K562 (cell line): ENCODE measurements around the gene ATP5F1C. TPM values are rescaled to one million over a fixed set of nuclear protein-coding genes. Genes with fewer than 3 reads are reported as not detected.
"Not testable (repeated sequence)": the region's sequence is repeated elsewhere in the genome, so short reads cannot be mapped to it uniquely, and the experiment has no call there.

Experiments used
- ATAC-seq: fragments of 200-7000 bp; cut with Tn5 transposase; 3 replicates; pipeline ENCODE4 v1.9.1; 2020; ENCODE audit warnings: moderate library complexity
- BruUV-seq: library from RNA; stranded (reverse); fragments of 400-500 nt; replicated peaks from 2 replicates; lab custom pipeline; 2021; lab: Mats Ljungman, UMichigan
- CTCF ChIA-PET: fragments of 300-600 bp; formaldehyde crosslinking; extraction: SDS; loops from one replicate; lab custom pipeline; 2021; ENCODE audit warnings: low intra/inter-chr PET ratio; lab: Yijun Ruan, JAX
- POLR2A ChIA-PET: fragments of 300-600, 350-650 bp; sonication (Branson Sonifier 250); formaldehyde crosslinking; extraction: SDS; loops from one replicate; lab custom pipeline; 2021; ENCODE audit warnings: antibody characterized with exemption, inconsistent platforms; lab: Yijun Ruan, JAX
- DNase-seq, 4 experiments: peaks; one replicate each; pipeline versions ENCODE4 v3.0.0 to v3.0.0-alpha.2; 2011 to 2018; ENCODE audit warnings: low spot score in 3 of 4, mixed read lengths in 3 of 4; ENCODE audit errors: extremely low read depth in 1 of 4
- FAIRE-seq: peaks from 2 replicates; lab custom pipeline; 2011; peaks lifted over from hg19 to GRCh38; lab: Jason Lieb, UNC
- H2AFZ ChIP-seq: 2 replicates; pipeline ENCODE4 v1.6.0; 2011; ENCODE audit warnings: low read depth, low read length, control low read depth, inconsistent platforms
- H3K27ac ChIP-seq: fragments of 200-600 bp; 3 replicates; pipeline ENCODE4 v1.8.0; 2011; ENCODE audit warnings: low read depth, mild to moderate bottlenecking, control low read depth, inconsistent platforms, low read length, moderate library complexity, mixed read lengths; ENCODE audit errors: extremely low read depth
- H3K27me3 ChIP-seq, 2 experiments: fragments of 300-600 bp in 1 of 2; 2 replicates in 1 of 2; 3 replicates in 1 of 2; pipeline versions ENCODE4 v1.6.0 to v1.8.0; 2011; ENCODE audit warnings: inconsistent platforms in 2 of 2, low read length in 2 of 2, mild to moderate bottlenecking in 1 of 2, mixed read lengths in 1 of 2, moderate library complexity in 1 of 2; ENCODE audit not compliant: control insufficient read depth in 2 of 2, insufficient read depth in 2 of 2
- H3K36me3 ChIP-seq: fragments of 300-600 bp; 3 replicates; pipeline ENCODE4 v1.8.0; 2011; ENCODE audit warnings: mild to moderate bottlenecking, low read length, inconsistent platforms; ENCODE audit not compliant: control insufficient read depth, insufficient read depth
- H3K4me1 ChIP-seq, 2 experiments: fragments of 200-600 bp in 1 of 2; replicated peaks in 1 of 2; 2 replicates in 1 of 2; 3 replicates in 1 of 2; pipeline versions ENCODE4 v1.5.1 to v1.8.0; 2011; ENCODE audit warnings: inconsistent platforms in 2 of 2, low read length in 2 of 2, mild to moderate bottlenecking in 1 of 2, mixed read lengths in 1 of 2, moderate library complexity in 1 of 2; ENCODE audit not compliant: control insufficient read depth in 2 of 2, insufficient read depth in 2 of 2
- H3K4me2 ChIP-seq: 2 replicates; pipeline ENCODE4 v1.6.1; 2011; ENCODE audit warnings: low read length, control low read depth, inconsistent platforms, mixed read lengths; ENCODE audit not compliant: insufficient read depth
- H3K4me3 ChIP-seq: fragments of 200-600 bp; sonication (generic), shearing (Covaris generic); 2 replicates; pipeline ENCODE4 v1.5.1; 2016; ENCODE audit warnings: control low read depth, inconsistent platforms
- H3K79me2 ChIP-seq: fragments of 200-600 bp; 3 replicates; pipeline ENCODE4 v1.8.0; 2011; ENCODE audit warnings: low read length, inconsistent platforms; ENCODE audit not compliant: control insufficient read depth, insufficient read depth
- H3K9ac ChIP-seq, 2 experiments: 2 replicates each; pipeline versions ENCODE4 v1.6.0 to v1.6.1; 2011; ENCODE audit warnings: low read depth in 2 of 2, low read length in 2 of 2, control low read depth in 1 of 2, inconsistent platforms in 1 of 2, mild to moderate bottlenecking in 1 of 2, mixed read lengths in 1 of 2; ENCODE audit not compliant: insufficient read depth in 1 of 2
- H3K9me1 ChIP-seq: one replicate; pipeline ENCODE4 v1.6.0; 2011; ENCODE audit warnings: inconsistent platforms, mild to moderate bottlenecking, low read length, moderate library complexity; ENCODE audit not compliant: control insufficient read depth, insufficient read depth
- H3K9me3 ChIP-seq: replicated peaks from 2 replicates; pipeline ENCODE4 v1.5.1; 2011; ENCODE audit warnings: low read depth, low read length, inconsistent platforms; ENCODE audit not compliant: control insufficient read depth, insufficient read depth
- H4K20me1 ChIP-seq: replicated peaks from 2 replicates; pipeline ENCODE4 v1.6.1; 2011; ENCODE audit warnings: low read length, inconsistent platforms, mixed read lengths; ENCODE audit not compliant: control insufficient read depth, insufficient read depth
- E4F1 ChIP-seq: fragments of 250-450 bp; sonication (Bioruptor Pico); IDR thresholded peaks from 2 replicates; pipeline ENCODE4 v1.5.0; 2021; ENCODE audit warnings: mild to moderate bottlenecking, borderline replicate concordance
- EGR1 ChIP-seq: fragments of 450-650 bp; conservative IDR thresholded peaks from 2 replicates; pipeline ENCODE4 v1.6.1; 2017; ENCODE audit warnings: mild to moderate bottlenecking
- KDM1A ChIP-seq, 2 experiments: fragments of 450-650 bp; IDR thresholded peaks; 2 replicates each; pipeline ENCODE4 v1.6.1; 2016; ENCODE audit warnings: mild to moderate bottlenecking in 2 of 2
- ZNF121 ChIP-seq: sonication (generic); formaldehyde crosslinking; conservative IDR thresholded peaks from 2 replicates; pipeline ENCODE4 v1.8.0; 2022; ENCODE audit warnings: missing genetic modification reagents
- WGBS: fragments of 100-300 bp; shearing (Covaris generic); methylation state at CpG from one replicate; pipeline ENCODE4 v1.1.6; 2016; ENCODE audit warnings: low coverage, mixed read lengths; ENCODE audit not compliant: insufficient coverage; ENCODE audit errors: missing lambda C conversion rate; 5-methylcytosine and 5-hydroxymethylcytosine counted together
- in situ Hi-C: fragments of 300-500 bp; cut with MboI; formaldehyde crosslinking; loops from 4 replicates; pipeline ENCODE4 v1.15.0; 2018; ENCODE audit warnings: inconsistent platforms, mixed read lengths
- intact Hi-C: fragments of 100-400 bp; cut with micrococcal nuclease; formaldehyde crosslinking; loops from 2 replicates; pipeline ENCODE4 v1.14.2; 2022
- polyA plus RNA-seq, 8 experiments: library from polyadenylated mRNA; depleted of rRNA in 4 of 8; stranded (reverse) in 5 of 8; unstranded in 3 of 8; fragments of >200 nt; fragmentation: Nextera tagmentation in 2 of 8; fragmentation: Illumina TruSeq in 1 of 8; extraction: Ambion mirVana in 2 of 8; extraction: Trizol in 1 of 8; gene quantifications; 2 replicates each; pipeline versions ENCODE4 v1.2.1 to v1.2.3, GENCODE V29; 2011 to 2014; ENCODE audit warnings: inconsistent platforms in 1 of 8, missing spikeins in 1 of 8
- total RNA-seq, 7 experiments: library from RNA; depleted of rRNA in 6 of 7; stranded (reverse); fragments of >200 nt in 6 of 7; fragmentation: Illumina TruSeq in 2 of 7; extraction: Trizol in 2 of 7; gene quantifications; 2 replicates each; pipeline versions ENCODE4 v1.2.1 to v1.2.3, GENCODE V29; 2011 to 2021; ENCODE audit warnings: low replicate concordance in 1 of 7

ATP5F1C gene
- total and polyA plus RNA-seq, 9 of the 15 experiments (the other 6 are each of a cell fraction or from before 2014, with no cell fraction given), result 389 to 1,475 (median 559) TPM

- no peak for TF ChIP-seq E4F1
- TF ChIP-seq ZNF121 (CRISPR knock-in tag), result no peak
Observed at GRCh38 chr10:7744307-7744706, 43.7 kb upstream of the ATP5F1C start (continued).

GRCh38 chr10:7748637-7749036, 39.3 kb upstream of the ATP5F1C start:
- H3K4me2 ChIP-seq, POLR2A ChIA-PET, H3K4me3 ChIP-seq, FAIRE-seq, H3K9me1 ChIP-seq, H3K79me2 ChIP-seq, H3K27ac ChIP-seq, H3K4me1 ChIP-seq, H2AFZ ChIP-seq, ATAC-seq, CTCF ChIA-PET, intact Hi-C loops, H3K9ac ChIP-seq, BruUV-seq, H3K27me3 ChIP-seq, in situ Hi-C loops, H3K9me3 ChIP-seq, H4K20me1 ChIP-seq: not testable (repeated sequence)
- TF ChIP-seq EGR1 (peak; percentile 69), KDM1A (IDR thresholded peaks at IDR 0.05) (0 out of 4 replicates have a peak, but pooled peaks of 1 of the 2 experiments have one; percentile 18)
- WGBS, result 56% methylated on average over 7 of the region's 7 CpGs
- DNase-seq, result peak in 1 of 4 experiments; percentile 16
- peaks cover 12% of the 10 kb centered on the region; the same call in 2 of the 3 replicates for H3K36me3 ChIP-seq
